Omental fat pad (tissue), 4 donors: ENCODE data around the gene EIF4B. TPM values are rescaled to one million over a fixed set of nuclear protein-coding genes. Genes with fewer than 3 reads are reported as not detected.

Source experiments
- ATAC-seq: fragments of 150-250 bp; one replicate; pipeline ENCODE4 v1.9.1; 2016; ENCODE audit warnings: mild to moderate bottlenecking, moderate library complexity; ENCODE audit not compliant: low FRiP score
- DNase-seq: peaks from one replicate; pipeline ENCODE4 v3.0.0-alpha.2; 2019; ENCODE audit warnings: low spot score
- total RNA-seq, 4 donors: library from RNA; depleted of rRNA; stranded (reverse); fragments of >200 nt; gene quantifications; one replicate each; pipeline ENCODE4 v1.1.0, GENCODE V29; 2016
- TF ChIP-seq, protein P1 (sequence below), 3 donors: fragments of 450-650 bp; IDR thresholded peaks; one replicate each; pipeline ENCODE4 v1.5.1; 2016 to 2017; ENCODE audit warnings: antibody characterized with exemption in 3 of 3, mild to moderate bottlenecking in 3 of 3, moderate library complexity in 2 of 3

The EIF4B gene
- total RNA-seq, 4 donors from 2014 or later: 449 to 633 (median 553) TPM

GRCh38 chr12:53054112-53054878 lies 48.0 kb downstream of the EIF4B start:
- TF ChIP-seq, protein P1, sequence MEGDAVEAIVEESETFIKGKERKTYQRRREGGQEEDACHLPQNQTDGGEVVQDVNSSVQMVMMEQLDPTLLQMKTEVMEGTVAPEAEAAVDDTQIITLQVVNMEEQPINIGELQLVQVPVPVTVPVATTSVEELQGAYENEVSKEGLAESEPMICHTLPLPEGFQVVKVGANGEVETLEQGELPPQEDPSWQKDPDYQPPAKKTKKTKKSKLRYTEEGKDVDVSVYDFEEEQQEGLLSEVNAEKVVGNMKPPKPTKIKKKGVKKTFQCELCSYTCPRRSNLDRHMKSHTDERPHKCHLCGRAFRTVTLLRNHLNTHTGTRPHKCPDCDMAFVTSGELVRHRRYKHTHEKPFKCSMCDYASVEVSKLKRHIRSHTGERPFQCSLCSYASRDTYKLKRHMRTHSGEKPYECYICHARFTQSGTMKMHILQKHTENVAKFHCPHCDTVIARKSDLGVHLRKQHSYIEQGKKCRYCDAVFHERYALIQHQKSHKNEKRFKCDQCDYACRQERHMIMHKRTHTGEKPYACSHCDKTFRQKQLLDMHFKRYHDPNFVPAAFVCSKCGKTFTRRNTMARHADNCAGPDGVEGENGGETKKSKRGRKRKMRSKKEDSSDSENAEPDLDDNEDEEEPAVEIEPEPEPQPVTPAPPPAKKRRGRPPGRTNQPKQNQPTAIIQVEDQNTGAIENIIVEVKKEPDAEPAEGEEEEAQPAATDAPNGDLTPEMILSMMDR (IDR thresholded peaks at IDR 0.05): no peak
- peak; percentile 76 for ATAC-seq
- peak; percentile 83 for DNase-seq

GRCh38 chr12:53055471-53056266 lies 49.4 kb downstream of the EIF4B start:
- DNase-seq (no peak), ATAC-seq (no peak)
- TF ChIP-seq, protein P1 (IDR thresholded peaks at IDR 0.05): no peak

- ATAC-seq (no peak), DNase-seq (no peak)
- TF ChIP-seq, protein P1 (IDR thresholded peaks at IDR 0.05): no peak
These were observed 50.0 kb downstream of the EIF4B start for GRCh38 chr12:53056296-53056695.

DNA sequence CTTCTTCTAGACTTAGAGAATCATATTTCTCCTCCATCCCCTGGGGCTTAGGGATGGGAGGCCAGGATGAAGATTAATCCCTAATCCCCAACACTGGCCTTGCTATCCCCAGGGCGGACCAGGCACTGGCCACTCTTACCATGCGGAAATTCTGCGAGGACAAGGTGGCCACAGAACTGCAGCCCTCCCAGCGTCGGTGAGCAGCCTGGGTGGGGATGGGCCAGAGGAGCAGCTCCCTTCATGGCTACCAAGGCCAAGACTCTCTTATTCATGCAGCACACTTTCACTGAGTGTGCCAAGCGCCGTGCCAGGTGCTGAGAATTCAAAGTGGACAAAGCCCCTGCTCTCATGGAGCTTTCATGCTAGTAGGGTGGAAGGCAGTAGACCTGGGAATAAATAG lies 50.6 kb downstream of the EIF4B start:
- TF ChIP-seq, protein P1 (IDR thresholded peaks at IDR 0.05): no peak
- DNase-seq (no peak), ATAC-seq (no peak)

DNA sequence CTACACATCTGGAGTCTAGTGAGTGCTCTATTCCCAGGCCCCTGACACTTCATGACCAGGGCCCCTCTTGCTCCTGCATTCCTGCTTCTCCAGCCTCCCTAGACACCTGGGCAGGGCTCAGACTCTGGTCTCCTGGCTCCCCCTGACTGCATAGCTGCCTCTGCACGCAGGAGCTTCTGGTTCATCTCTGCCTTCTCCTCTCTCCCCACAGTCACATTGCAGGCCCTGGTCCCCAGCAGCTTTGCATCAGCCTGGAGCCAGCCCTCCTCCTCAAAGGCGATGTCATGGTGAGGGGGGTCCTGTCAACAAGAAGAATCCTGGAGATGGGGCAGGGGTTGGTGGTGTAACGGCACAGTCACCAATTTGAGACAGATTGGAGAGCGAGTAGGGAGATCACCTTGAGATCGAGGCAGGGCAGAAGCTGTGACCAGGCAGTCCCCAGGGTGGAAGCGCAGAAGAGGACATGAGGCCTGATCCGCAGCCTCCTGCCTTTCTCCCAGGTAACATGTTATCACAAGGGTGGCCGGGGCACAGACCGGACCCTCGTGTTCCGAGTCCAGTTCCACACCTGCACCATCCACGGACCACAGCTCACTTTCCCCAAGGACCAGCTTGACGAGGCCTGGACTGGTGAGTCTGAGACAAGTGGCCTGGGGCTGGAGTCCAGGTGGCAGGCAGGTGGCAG lies 51.7 kb downstream of the EIF4B start:
- TF ChIP-seq, protein P1 (IDR thresholded peaks at IDR 0.05): no peak

GRCh38 chr12:53058674-53059433 lies 52.6 kb downstream of the EIF4B start:
- TF ChIP-seq, protein P1 (IDR thresholded peaks at IDR 0.05): no peak
- ATAC-seq (no peak), DNase-seq (no peak)

More for the DNA sequence above, 51.7 kb downstream of the EIF4B start:
- no peak for ATAC-seq
- DNase-seq: no peak
